Measurements from ENCODE around the gene ZDHHC8.

Gene ZDHHC8

GRCh38 chr22:20170170-20170569, 38.6 kb downstream of the ZDHHC8 start:
- no peaks in the 10 kb centered on the region for H3K9me3 Mint-ChIP-seq
- TF ChIP-seq CTCF (IDR thresholded peaks at IDR 0.05; ENCODE audit: unreplicated experiment in 3 of 3) = no peak
- H3K4me1 Mint-ChIP-seq = no peaks in the 10 kb centered on the region
- no peak overlapping the region for H3K4me3 Mint-ChIP-seq
- no peak overlapping the region for H3K27ac Mint-ChIP-seq
- no peaks in the 10 kb centered on the region for H3K27me3 Mint-ChIP-seq (ENCODE audit: low read depth)
- H3K36me3 Mint-ChIP-seq (ENCODE audit: low read depth) = no peaks in the 10 kb centered on the region

GRCh38 chr22:20171288-20172140, 39.9 kb downstream of the ZDHHC8 start:
- no peaks in the 10 kb centered on the region for H3K36me3 Mint-ChIP-seq (ENCODE audit: low read depth)
- H3K4me3 Mint-ChIP-seq = no peak overlapping the region
- H3K4me1 Mint-ChIP-seq = no peaks in the 10 kb centered on the region
- H3K9me3 Mint-ChIP-seq = no peaks in the 10 kb centered on the region
- peaks cover 3% of the 10 kb centered on the region for H3K27me3 Mint-ChIP-seq (ENCODE audit: low read depth)
- no peak overlapping the region for H3K27ac Mint-ChIP-seq
- no peak for TF ChIP-seq CTCF (IDR thresholded peaks at IDR 0.05; ENCODE audit: unreplicated experiment in 3 of 3)

GRCh38 chr22:20172141-20172613, 40.6 kb downstream of the ZDHHC8 start:
- Mint-ChIP-seq H3K9me3 (no peaks in the 10 kb centered on the region), H3K27me3 (ENCODE audit: low read depth) (peaks cover 6% of the 10 kb centered on the region), H3K27ac (no peak overlapping the region), H3K36me3 (ENCODE audit: low read depth) (no peaks in the 10 kb centered on the region), H3K4me1 (peaks cover 3% of the 10 kb centered on the region), H3K4me3 (no peak overlapping the region)
- TF ChIP-seq CTCF (IDR thresholded peaks at IDR 0.05; ENCODE audit: unreplicated experiment in 3 of 3) = no peak

- H3K27ac Mint-ChIP-seq = peak overlapping the region in 2 of 3 experiments; percentile 51 to 54
These were observed 41.6 kb downstream of the ZDHHC8 start for GRCh38 chr22:20173246-20173645.

GRCh38 chr22:20173772-20174171, 42.2 kb downstream of the ZDHHC8 start:
- no peaks in the 10 kb centered on the region for H3K9me3 Mint-ChIP-seq

More at GRCh38 chr22:20173246-20173645, 41.6 kb downstream of the ZDHHC8 start:
- peaks cover 10% of the 10 kb centered on the region for H3K27me3 Mint-ChIP-seq (ENCODE audit: low read depth)
- H3K9me3 Mint-ChIP-seq = no peaks in the 10 kb centered on the region
- H3K4me3 Mint-ChIP-seq = no peak overlapping the region
- peaks cover 5% of the 10 kb centered on the region for H3K4me1 Mint-ChIP-seq
- TF ChIP-seq CTCF (IDR thresholded peaks at IDR 0.05; ENCODE audit: unreplicated experiment in 3 of 3) = no peak
- H3K36me3 Mint-ChIP-seq (ENCODE audit: low read depth) = no peaks in the 10 kb centered on the region

More at GRCh38 chr22:20173772-20174171, 42.2 kb downstream of the ZDHHC8 start:
- Mint-ChIP-seq H3K27ac (peak overlapping the region in 2 of 3 experiments; percentile 51 to 54), H3K36me3 (ENCODE audit: low read depth) (no peaks in the 10 kb centered on the region), H3K4me3 (no peak overlapping the region), H3K27me3 (ENCODE audit: low read depth) (peaks cover 10% of the 10 kb centered on the region), H3K4me1 (peaks cover 5% of the 10 kb centered on the region)
- TF ChIP-seq CTCF (IDR thresholded peaks at IDR 0.05; ENCODE audit: unreplicated experiment in 3 of 3) = no peak

All from nephron (organoid).